Fibroblast of skin of left quadriceps (primary cell): ENCODE results near the gene DMAC2.
A peak's percentile ranks its signal among the peaks of the same experiment; 100 is the strongest.
"Not testable (repeated sequence)": the region's sequence is repeated elsewhere in the genome, so short reads cannot be mapped to it uniquely, and the experiment has no call there.

Source experiments
- DNase-seq, 2 experiments: peaks; one replicate each; pipeline ENCODE4 v3.0.0-alpha.2; 2013; ENCODE audit warnings: low read depth in 2 of 2

DMAC2 gene

DNA sequence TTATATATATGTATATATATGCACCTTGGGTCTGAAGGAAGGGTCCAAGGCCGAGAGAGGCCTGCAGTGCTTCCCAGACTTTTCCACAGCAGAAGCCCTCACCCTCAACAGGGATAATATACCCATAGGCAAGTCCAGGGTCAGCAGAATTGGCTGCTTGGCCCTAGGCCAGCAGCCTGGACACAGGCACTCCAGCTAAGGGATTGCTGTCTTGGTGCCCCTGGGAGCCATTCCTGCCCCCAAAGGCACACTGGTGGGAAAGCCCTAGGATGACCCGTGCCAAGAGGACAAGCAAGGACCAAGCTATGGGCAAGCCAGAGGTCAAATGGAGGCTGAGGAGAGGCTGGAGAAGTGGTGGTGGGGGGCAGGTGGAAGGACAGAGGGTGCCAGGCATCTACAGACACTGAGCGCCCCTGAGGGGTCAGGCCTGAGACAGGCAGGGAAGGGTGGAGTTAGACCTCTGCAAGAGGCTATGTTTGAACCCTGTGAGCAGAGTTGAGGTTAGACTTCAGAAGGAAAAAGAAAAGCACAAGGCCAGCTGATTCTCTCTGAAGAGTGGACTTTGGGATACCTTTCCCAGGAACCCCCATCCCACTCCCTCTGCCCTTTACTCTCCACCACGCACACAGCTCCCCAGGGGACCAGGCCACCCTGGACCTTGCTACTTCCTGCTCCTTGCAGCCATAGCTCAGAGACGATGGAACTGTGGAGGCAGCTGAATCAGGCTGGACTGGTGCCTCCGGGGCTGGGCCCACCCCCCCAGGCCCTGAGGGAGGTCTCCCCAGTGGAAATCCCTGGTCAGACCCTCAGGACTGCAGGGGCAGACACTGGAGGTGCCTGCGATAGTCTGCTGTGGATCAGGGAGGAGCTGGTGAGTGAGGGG, 3.0 kb upstream of the DMAC2 start, which contains the start of gene ERICH4:
ERICH4 (plus strand) TSS at position 684 of the 883 bp plus-strand sequence; CDS start at position 698, 14 bp downstream.
- no peak for DNase-seq

DNA sequence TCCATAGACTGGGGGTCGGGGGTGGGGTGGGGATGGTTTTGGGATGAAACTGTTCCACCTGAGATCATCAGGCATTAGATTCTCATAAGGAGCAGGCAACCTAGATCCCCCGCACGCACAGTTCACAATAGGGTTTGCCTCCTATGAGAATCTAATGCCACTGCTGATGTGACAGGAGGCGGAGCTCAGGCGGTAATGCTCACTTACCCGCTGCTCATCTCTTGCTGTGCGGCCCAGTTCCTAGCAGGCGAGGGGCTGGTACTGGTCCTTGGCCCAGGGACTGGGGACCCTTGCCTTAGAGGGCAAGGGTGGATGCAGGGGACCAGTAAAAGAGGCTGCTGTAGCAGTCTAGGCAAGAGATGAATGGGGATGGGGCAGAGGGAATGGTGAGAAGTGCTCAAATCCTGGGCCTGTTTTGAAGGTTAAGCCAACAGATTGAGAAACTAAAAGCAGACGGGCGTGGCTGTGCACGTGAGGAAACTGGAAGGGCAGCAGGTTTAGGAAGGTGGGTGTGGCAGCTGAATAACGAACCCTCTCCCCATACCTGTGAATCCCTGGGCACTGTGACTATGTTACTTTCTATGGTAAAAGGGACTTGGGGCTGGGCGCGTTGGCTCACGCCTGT, 1.7 kb upstream of the DMAC2 start:
- no peak for DNase-seq

- DNase-seq = no peak
Measured at GRCh38 chr19:41437944-41438574, 1.7 kb downstream of the DMAC2 start.

GRCh38 chr19:41436674-41436951, 3.1 kb downstream of the DMAC2 start:
- no peak for DNase-seq

DNA sequence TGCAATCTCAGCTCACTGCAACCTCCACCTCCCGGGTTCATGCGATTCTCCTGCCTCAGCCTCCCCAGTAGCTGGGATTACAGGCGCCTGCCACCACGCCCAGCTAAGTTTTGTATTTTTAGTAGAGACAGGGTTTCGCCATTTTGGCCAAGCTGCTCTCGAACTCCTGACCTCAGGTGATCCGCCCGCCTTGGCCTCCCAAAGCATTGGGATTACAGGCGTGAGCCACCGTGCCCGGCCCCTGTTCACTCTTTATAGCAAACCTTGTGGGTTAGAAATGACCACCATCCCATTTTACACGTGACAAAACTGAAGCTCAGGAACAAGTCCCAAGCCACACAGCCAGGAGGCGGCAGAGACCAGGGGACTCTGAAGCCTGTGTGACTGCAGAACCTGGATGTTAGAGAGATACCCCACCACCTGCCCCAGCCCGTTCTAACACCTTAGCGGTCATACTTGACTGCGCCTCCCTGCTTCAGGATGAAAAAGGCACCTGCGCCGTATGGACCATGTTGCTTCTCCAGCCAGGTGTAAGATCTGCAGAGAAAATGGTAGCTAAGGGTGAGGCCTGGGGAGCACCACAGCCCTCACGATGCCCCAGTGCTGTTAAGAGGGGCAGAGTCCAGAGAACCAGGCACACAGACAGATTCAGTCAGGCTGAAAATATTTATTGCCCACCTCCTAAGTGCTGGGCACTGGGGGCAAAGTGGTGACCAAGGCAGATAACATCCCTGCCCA, 3.6 kb downstream of the DMAC2 start:
- no peak for DNase-seq

DNA sequence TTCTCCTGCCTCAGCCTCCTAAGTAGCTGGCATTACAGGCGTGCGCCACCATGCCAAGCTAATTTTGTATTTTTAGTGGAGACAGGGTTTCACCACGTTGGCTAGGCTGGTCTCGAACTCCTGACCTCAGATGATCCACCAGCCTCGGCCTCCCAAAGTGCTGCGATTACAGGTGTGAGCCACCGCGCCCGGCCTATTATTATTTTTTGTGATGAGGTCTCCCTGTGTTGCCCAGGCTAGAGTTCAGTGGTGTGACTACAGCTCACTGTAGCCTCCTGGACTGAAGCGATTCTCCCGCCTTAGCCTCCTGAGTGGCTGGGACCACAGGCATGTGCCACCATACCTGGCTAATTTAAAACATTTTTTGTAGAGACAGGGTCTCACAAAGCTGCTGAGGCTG, 4.3 kb downstream of the DMAC2 start:
- DNase-seq = not testable (repeated sequence)

DNA sequence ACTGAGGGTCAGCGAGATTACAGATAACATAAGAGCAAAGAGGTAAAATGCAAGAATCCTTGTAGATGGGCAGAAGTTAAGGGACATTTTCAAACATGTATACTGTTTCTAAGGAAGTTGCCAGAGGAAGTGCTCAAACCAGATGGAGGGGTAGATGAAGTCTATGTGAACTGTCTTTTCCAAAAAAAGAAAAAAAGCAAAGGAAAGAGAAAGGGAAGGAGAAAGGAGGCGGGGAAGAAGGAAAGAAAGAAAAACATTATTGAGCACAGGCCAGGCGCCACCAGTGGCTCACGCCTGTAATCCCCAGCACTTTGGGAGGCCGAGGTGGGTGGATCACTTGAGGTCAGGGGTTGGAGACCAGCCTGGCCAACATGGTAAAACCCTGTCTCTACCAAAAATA, 5.3 kb downstream of the DMAC2 start:
- DNase-seq = no peak

- no peak for DNase-seq
Measured at GRCh38 chr19:41433171-41433570, 6.5 kb downstream of the DMAC2 start.

DNA sequence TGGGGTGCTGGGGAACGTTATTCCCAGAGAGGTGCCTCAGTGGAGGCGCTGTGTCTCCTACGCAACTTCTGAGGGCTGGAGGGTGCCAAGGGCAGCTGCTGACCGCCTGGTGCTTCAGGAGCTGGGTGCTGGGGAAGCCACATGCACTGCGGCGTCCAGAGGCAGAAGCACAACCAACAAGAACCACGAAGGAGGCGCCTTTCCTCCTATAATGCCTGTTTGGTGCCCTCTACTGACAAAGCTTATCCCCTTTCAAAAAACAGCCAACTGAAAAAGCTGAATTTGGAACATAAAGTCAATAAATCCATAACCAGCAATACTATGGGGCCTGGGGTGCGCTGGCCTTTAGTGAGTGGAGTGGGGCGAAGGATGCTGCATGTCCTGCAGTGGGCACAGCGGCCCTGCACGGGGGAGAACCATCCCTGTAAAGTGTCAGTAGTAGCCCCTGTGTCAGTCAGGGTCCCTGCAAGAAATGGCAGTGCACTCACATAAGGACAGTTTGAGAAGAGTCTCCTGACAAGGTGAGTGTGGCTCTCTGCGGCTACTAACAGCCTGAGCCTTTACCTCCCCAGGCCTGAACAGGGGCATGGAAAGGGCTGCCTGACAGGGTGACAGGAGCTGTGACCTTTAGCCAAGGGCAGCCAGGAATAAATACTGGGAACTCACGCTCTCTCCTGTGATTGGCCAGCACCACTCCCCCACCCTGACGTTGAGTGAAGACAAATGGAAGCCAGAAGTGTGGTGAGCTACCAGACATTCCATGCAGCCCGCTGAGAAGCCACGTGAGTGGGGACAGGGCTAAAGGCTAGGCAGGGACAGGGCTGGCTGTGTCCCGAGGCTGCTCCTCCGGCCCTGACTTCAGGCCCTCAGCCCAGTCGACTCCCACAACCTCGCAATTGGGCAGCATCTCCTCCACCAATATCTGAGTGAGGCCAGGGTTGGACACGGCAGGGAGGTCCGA, 8.0 kb downstream of the DMAC2 start:
- no peak for DNase-seq

DNA sequence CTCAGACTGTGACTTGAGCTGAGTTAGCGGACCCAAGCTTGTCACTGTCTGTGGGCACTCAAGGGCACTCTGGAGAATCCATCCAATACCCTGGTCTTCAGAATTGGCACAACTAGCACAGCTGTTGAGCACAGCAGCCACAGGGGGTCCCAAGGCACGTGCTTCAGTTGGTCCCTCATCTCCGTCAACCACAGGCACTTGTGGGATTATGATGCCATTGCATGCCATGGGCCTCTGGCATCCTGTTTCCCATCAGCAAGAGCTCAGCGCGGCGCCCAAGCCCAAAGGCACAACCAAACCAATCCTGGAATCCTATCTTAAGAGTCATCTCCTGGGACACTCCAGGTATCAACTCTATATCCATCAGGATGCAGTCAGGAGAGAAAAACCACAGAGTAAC, 8.8 kb downstream of the DMAC2 start:
- DNase-seq = no peak

DNA sequence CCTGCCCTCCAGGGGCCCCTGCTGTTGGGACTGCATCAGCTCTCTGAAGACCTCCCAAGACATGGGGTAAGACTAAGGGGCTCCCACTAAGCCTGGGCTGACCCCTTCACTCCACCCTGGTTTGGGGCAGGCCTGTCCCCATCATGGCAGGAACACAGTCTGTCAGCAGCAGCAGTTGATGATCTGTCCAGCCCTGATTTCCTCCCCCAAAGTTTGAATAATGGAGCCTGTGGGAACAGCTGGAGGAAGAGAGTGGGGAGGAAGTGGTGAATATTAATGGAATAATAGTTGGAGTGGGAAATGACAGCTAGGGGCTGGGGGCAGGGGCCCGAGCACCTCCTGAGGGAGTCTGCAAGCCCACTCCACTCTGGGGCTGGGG, 11.2 kb downstream of the DMAC2 start:
- no peak for DNase-seq

GRCh38 chr19:41427647-41428480, 11.8 kb downstream of the DMAC2 start:
- no peak for DNase-seq

GRCh38 chr19:41426952-41427646, 12.6 kb downstream of the DMAC2 start, which contains the start of gene B3GNT8:
B3GNT8 (minus strand) TSS chr19:41427374; CDS start chr19:41426778, 596 bp downstream.
- peak; percentile 24 to 27 for DNase-seq

DNA sequence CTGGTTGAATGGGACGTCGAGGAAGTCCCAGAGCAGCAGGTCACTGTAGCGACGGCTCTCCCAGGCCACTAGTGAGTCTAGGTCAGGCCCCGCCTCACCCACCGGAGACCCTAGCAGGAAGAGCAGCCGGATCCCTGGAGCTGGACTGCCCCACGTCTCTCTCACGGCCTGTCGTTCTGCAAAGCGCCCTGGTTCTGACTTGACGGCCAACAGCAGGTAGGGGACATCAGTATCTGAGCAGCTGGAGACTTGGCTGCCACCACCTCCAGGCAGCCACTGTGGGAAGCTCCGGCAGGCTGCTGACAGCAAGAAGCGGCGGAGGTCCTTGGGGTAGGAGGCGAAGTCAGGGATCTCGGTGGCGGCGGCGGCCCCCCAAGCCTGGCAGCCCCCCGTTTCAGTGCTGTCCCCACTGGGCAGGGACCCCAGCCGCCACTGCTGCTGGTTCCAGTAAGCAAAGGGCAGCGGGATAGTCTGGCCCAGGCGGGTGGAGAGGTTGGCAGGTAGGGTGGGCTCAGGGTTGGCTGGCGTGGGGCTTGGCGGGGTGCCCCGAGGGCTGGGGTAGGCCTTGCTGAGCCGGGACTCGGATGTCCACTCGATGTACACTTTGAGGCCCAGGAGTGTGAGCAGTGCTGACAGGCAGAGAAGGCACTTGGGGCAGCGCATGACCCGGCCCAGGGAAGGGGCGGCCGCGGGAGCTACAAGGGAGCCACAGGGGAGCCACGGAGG, 13.4 kb downstream of the DMAC2 start:
- no peak for DNase-seq

DNA sequence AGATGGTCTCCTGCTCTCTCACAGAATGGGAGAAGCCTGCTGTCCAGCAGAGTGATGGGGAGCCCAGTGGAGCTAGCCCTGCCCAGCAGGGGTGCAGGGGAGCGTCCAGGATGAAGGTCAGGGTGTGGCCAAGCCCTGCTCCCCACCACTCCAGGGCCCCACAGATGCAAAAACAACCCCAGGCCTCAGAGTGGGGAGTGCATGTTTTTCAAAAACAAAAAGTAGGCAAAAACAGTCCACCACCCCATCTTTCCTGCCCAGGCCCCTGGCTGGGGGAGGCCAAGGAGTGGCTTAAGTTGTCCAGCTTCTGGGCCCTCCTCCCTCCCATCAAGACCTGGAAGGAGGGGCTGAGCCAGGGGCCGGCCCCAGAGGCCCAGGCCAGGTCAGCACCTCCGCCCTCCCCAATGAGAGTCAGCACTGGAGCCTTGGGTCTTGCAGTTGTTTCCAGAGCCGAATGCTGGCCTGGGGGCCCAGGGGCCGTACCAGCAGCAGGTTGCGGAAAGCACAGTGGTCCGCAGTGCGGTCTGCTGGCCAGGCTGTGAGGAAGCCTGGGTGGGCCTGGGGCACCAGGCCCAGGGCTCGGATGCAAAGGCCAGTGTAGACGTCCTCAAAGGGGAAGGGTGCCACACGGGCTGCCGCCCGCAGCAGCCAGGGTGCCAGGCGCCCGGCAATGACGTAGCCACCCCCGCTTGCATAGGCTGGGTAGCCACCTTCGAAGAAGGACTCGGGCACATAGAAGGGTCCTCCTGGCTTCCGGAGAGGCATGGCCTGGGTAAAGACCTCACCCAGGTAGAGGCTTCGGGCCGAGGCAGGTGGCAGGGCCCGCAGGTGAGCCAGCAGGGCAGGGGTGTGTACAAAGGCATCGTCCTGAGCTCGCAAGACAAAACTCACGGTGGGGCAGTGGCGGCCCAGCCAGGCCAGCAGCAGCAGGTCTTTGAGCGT, 14.3 kb downstream of the DMAC2 start:
- DNase-seq = no peak

- DNase-seq = no peak
Measured at GRCh38 chr19:41424335-41425173, 15.2 kb downstream of the DMAC2 start.

DNA sequence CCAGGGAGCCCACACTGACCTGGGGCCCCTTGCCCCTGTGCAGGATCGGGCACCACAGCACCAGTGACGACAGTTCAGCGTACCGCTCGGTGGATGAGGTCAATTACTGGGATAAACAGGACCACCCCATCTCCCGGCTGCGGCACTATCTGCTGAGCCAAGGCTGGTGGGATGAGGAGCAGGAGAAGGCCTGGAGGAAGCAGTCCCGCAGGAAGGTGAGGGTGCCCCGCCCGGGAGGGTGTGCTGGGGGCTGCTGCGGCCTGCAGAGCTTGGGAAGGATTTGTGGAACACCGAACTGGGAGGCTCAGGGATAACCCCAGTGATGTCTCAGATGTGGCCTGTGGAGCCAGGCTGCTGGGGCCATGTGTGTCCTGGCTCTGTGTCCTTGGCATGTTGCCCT, 16.8 kb downstream of the DMAC2 start:
- no peak for DNase-seq
